ENCODE measurements around the gene FNIP2. TPM values are rescaled to one million over a fixed set of nuclear protein-coding genes. Genes with fewer than 3 reads are reported as not detected.

Gene FNIP2
- total RNA-seq, 1 donor from 2014 or later, result 44.0 TPM

- H3K27ac ChIP-seq (replicated peaks), result no peak overlapping the region
- intact Hi-C loops (cut with micrococcal nuclease), result no loop called here
- peaks cover 84% of the 10 kb centered on the region for H3K4me1 ChIP-seq
Observed at GRCh38 chr4:158796370-158797140, 27.7 kb downstream of the FNIP2 start.

GRCh38 chr4:158798062-158798461 is 29.2 kb downstream of the FNIP2 start:
- intact Hi-C loops (cut with micrococcal nuclease), result no loop called here
- Histone ChIP-seq H3K27ac (replicated peaks) (no peak overlapping the region), H3K4me3 (no peak overlapping the region), H3K4me1 (peaks cover 80% of the 10 kb centered on the region), H3K36me3 (no peaks in the 10 kb centered on the region), H3K27me3 (ENCODE audit: low read depth) (no peaks in the 10 kb centered on the region), H3K9me3 (replicated peaks) (no peaks in the 10 kb centered on the region)
- no peak for TF ChIP-seq CTCF (IDR thresholded peaks at IDR 0.05; ENCODE audit: borderline replicate concordance)
- no peak for DNase-seq

More at GRCh38 chr4:158796370-158797140, 27.7 kb downstream of the FNIP2 start:
- Histone ChIP-seq H3K4me3 (no peak overlapping the region), H3K27me3 (ENCODE audit: low read depth) (no peaks in the 10 kb centered on the region), H3K9me3 (replicated peaks) (no peaks in the 10 kb centered on the region), H3K36me3 (no peaks in the 10 kb centered on the region)
- TF ChIP-seq CTCF (IDR thresholded peaks at IDR 0.05; ENCODE audit: borderline replicate concordance), result no peak
- no peak for DNase-seq

- no peak for DNase-seq
- H3K9me3 ChIP-seq (replicated peaks), result no peaks in the 10 kb centered on the region
- peaks cover 85% of the 10 kb centered on the region for H3K4me1 ChIP-seq
- H3K27ac ChIP-seq (replicated peaks), result peak overlapping the region; percentile 85
- H3K4me3 ChIP-seq, result no peak overlapping the region
- no peaks in the 10 kb centered on the region for H3K36me3 ChIP-seq
- intact Hi-C loops (cut with micrococcal nuclease), result no loop called here
- no peak for TF ChIP-seq CTCF (IDR thresholded peaks at IDR 0.05; ENCODE audit: borderline replicate concordance)
- no peaks in the 10 kb centered on the region for H3K27me3 ChIP-seq (ENCODE audit: low read depth)
Observed at GRCh38 chr4:158799013-158799770, 30.4 kb downstream of the FNIP2 start.

- peak overlapping the region; percentile 85 for H3K27ac ChIP-seq (replicated peaks)
- H3K36me3 ChIP-seq, result no peaks in the 10 kb centered on the region
- no peak for DNase-seq
- H3K9me3 ChIP-seq (replicated peaks), result no peaks in the 10 kb centered on the region
- intact Hi-C loops (cut with micrococcal nuclease), result no loop called here
- H3K4me3 ChIP-seq, result peak overlapping the region; percentile 18
- H3K4me1 ChIP-seq, result peaks cover 85% of the 10 kb centered on the region
- no peak for TF ChIP-seq CTCF (IDR thresholded peaks at IDR 0.05; ENCODE audit: borderline replicate concordance)
- no peaks in the 10 kb centered on the region for H3K27me3 ChIP-seq (ENCODE audit: low read depth)
Observed at GRCh38 chr4:158799856-158800255, 31.0 kb downstream of the FNIP2 start.

GRCh38 chr4:158801066-158801465 is 32.2 kb downstream of the FNIP2 start:
- Histone ChIP-seq H3K27me3 (ENCODE audit: low read depth) (no peaks in the 10 kb centered on the region), H3K9me3 (replicated peaks) (no peaks in the 10 kb centered on the region), H3K4me3 (no peak overlapping the region), H3K36me3 (no peaks in the 10 kb centered on the region), H3K27ac (replicated peaks) (peak overlapping the region; percentile 85), H3K4me1 (peaks cover 92% of the 10 kb centered on the region)
- DNase-seq, result no peak
- TF ChIP-seq CTCF (IDR thresholded peaks at IDR 0.05; ENCODE audit: borderline replicate concordance), result no peak
- intact Hi-C loops (cut with micrococcal nuclease), result no loop called here

Measured in left ventricle myocardium inferior (tissue), 1 donor.